ENCODE measurements around the gene BLOC1S5.

The BLOC1S5 gene, protein sequence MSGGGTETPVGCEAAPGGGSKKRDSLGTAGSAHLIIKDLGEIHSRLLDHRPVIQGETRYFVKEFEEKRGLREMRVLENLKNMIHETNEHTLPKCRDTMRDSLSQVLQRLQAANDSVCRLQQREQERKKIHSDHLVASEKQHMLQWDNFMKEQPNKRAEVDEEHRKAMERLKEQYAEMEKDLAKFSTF

DNA sequence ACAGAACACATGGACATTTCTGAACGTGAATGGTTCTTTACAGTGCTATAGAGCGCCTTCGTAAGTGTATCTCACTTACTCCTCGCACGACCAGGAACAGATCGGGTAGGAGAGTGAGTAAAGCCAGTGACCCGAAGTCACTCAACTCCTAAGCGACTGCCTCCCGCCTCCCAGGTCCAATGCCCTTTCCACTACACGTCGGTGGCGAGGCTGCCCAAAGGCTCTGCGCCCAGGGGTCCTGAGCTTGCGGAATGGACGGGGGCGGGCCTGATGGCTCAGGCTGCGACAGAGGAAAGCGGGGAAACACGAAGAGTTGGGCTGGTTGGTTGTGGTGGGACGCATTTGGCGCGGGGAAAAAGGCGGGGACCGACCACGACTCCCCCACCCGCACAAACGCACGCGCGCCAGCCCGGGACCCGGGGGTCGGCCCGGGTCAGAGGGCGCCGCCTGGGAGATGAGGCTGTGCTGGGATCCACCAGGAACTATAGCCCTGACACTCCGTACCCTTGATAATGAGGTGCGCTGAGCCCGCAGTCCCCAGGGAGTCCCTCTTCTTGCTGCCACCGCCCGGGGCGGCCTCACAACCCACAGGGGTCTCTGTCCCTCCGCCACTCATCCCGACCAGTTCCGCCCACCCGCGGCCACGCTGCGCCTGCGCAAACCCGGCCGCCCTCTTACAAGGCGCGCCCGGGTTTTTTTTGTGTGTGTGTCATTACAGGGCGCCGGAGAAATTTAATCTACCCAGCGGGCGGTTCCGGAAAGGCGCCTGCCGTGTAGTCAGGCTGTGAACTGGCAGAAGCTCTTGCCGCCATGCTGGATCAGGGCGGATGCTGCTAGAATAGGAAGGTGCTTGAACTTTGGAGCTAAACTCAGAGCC is at the start of gene BLOC1S5:
TSS of gene BLOC1S5 (minus strand) at position 629 of the 877 bp plus-strand sequence. CDS start at position 616, 13 bp downstream.
- FAIRE-seq (peak; percentile 83), DNase-seq (ENCODE audit: insufficient read length, low spot score) (peak; percentile 71)
- TF ChIP-seq POLR2A (IDR thresholded peaks at IDR 0.05; ENCODE audit: low read depth, low read length) = peak; percentile 59

DNA sequence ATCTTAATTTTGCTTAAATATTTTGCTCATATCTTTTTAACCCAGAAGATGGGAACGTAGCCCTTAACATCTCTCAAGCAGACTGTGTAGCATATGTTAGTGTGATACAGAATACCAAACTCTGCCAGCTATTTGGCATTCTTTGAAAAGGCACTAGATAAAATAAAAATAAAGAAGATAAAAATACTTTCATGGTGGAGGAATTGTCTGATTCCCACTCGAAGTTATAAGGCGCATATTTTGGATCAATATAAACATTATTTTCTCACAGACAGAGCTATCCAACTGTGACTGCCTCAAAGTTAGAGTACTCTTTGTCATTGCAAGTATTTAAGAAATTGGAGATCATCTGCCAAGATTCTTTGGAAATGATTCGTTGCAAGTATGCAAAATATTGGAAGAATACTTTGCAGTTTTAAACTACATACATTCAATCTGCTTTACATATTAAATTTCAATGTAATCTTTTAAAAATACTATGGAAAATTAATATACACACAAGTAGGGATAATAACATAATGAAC is 49.0 kb upstream of the BLOC1S5 start:
- DNase-seq (ENCODE audit: insufficient read length, low spot score) (no peak), FAIRE-seq (no peak)
- TF ChIP-seq POLR2A (IDR thresholded peaks at IDR 0.05; ENCODE audit: low read depth, low read length) = no peak

DNA sequence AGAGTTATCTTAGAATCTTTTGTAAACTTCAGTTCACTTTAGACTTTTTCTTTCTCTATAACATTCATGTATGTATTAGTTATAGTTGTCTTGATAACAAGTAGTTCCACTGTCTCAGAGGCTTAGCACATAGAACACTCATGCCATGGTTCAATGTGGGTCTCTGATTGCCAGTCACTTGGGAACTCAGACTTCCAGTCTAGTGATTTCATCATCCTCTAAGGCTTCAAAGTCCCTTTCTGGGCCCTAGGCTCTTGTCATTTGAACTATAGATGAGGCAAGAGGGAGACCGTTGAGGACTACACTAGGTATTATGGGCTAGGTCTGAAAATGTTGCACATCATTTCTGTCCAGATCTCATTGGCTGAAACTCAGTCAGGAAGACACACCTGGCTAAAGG is 46.5 kb upstream of the BLOC1S5 start:
- FAIRE-seq = no peak
- TF ChIP-seq POLR2A (IDR thresholded peaks at IDR 0.05; ENCODE audit: low read depth, low read length) = no peak
- DNase-seq (ENCODE audit: insufficient read length, low spot score) = no peak

DNA sequence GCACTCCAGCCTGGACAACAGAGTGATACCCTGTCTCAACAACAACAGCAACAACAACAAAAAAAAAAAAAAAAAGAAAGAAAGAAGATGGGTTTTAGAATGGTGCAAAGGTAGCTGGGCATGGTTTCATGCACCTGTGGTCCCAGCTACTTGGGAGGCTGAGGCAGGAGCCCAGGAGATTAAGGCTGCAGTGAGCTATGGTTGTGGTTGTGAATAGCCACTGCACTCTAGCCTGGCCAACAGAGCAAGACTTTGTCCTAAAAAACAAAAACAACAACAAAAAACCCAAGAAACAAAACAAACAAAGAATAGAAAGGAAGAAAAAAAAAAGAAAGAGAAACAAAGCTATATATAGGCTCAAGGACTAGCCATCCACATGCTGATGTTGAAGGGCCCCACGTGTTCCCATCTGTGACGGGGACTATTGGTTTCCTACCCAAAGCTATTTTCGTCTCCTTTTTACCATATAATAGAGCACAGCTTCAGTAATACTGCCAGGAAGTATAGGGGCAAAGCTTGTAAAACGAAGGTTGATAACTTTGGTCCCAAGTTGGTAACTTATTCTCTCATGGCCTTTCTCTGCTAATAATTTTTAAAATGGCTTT is 46.0 kb upstream of the BLOC1S5 start:
- TF ChIP-seq POLR2A (IDR thresholded peaks at IDR 0.05; ENCODE audit: low read depth, low read length) = no peak
- no peak for FAIRE-seq
- no peak for DNase-seq (ENCODE audit: insufficient read length, low spot score)

DNA sequence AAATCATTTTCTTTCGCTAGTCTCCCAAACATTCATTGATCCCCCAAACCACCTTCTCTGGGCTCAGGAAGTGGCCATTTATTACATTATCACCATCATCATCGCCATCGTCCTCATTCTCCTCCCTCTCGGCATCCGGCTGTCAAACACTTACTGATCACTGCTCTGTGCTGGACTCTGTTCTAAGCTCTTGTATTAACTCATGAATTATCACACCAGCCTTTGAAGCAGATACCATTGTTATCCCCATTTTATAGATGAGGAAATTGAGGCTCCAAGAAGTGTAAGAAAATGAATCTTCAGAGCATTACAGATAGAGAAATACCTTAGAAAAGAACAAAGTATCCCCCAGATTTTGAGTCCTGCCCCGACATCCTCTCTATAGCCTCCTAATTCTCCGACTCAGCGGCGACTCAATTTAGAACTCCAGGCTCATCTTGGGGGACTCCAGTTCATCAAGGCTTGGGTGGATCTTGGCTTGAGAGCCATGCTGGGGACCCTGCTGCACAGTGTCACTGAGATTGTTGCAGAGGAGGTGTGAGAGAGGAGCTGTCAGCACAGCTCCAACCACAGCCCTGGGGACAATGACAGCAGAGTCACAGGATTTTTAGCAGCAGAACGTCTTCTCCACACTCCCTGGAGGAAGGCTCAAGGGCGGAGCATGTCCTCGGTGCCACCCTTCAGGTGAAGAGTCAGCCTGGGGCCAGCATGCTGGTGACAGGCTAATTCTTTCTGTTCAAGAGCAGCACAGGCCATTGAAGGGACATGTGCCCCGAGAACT is 44.8 kb upstream of the BLOC1S5 start:
- no peak for TF ChIP-seq POLR2A (IDR thresholded peaks at IDR 0.05; ENCODE audit: low read depth, low read length)
- FAIRE-seq = no peak

DNA sequence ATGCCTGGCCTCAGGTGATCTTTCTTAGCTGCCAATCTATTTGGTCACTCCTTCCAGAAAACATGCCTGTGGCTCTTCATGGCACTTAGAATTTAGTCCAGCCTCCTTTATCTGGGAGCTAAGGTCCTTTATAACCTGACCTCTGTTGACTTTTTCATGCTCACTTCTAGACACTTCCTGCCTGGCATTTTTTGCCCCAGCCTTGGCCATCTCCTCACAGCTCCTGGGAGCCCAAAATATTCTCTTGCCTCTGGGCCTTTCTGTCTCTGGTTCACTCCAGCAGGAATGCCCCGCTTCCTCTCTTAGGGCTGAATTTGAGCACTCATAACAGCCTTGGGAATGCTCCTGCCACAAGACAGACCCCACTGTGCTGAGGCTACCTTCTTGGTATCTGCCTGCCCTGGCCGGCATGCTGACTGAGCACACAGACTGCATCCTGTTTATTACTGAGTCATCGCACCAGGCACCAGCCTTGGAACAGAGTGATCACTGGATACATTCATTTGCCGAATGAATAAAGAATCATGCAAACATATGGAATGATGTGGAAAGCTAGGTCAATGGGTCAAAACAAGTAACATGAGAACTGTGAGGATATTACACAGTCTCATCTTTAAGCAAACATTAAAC is 44.0 kb upstream of the BLOC1S5 start:
- no peak for TF ChIP-seq POLR2A (IDR thresholded peaks at IDR 0.05; ENCODE audit: low read depth, low read length)
- DNase-seq (ENCODE audit: insufficient read length, low spot score) (peak; percentile 72), FAIRE-seq (peak; percentile 96)

More for the DNA sequence above, 44.8 kb upstream of the BLOC1S5 start:
- DNase-seq (ENCODE audit: insufficient read length, low spot score) = no peak

DNA sequence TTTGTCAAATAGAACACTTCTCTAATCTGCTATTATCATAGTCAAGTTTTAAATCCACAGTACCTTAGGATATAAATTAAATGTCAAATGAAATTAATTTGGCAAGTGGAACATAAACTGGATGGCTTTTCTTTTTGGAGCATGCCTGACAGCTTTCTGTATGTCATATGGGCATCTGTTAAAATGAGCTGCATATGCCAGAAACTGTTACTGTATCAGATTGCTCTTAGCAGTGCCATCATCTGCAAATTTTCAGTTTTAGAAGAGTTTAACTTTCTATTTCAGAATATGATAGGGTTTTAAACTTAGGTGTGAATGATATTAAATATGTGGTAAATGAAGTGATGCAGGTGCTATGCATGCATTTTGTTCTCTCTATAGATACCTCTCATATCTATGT is 41.6 kb upstream of the BLOC1S5 start:
- DNase-seq (ENCODE audit: insufficient read length, low spot score) = no peak
- no peak for TF ChIP-seq POLR2A (IDR thresholded peaks at IDR 0.05; ENCODE audit: low read depth, low read length)
- no peak for FAIRE-seq

DNA sequence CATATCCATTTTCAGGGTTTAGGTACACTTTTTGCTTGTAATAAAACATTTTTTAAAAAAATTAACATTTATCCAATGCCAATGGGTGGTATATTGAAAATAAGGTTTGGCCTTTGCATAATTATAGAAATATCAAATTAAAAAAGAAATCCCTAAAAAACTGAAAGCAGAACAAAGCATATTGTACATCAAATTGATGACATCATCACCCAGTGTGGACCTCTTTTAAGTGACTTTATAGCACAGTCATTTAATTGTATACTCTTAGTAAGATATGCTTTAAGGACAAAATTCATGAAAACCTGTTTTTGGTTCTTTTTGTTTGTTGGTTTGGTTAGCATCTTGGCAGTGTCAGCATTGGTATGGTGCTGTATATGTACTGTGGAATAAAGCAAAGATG is 39.5 kb upstream of the BLOC1S5 start:
- FAIRE-seq = no peak
- no peak for TF ChIP-seq POLR2A (IDR thresholded peaks at IDR 0.05; ENCODE audit: low read depth, low read length)
- no peak for DNase-seq (ENCODE audit: insufficient read length, low spot score)

DNA sequence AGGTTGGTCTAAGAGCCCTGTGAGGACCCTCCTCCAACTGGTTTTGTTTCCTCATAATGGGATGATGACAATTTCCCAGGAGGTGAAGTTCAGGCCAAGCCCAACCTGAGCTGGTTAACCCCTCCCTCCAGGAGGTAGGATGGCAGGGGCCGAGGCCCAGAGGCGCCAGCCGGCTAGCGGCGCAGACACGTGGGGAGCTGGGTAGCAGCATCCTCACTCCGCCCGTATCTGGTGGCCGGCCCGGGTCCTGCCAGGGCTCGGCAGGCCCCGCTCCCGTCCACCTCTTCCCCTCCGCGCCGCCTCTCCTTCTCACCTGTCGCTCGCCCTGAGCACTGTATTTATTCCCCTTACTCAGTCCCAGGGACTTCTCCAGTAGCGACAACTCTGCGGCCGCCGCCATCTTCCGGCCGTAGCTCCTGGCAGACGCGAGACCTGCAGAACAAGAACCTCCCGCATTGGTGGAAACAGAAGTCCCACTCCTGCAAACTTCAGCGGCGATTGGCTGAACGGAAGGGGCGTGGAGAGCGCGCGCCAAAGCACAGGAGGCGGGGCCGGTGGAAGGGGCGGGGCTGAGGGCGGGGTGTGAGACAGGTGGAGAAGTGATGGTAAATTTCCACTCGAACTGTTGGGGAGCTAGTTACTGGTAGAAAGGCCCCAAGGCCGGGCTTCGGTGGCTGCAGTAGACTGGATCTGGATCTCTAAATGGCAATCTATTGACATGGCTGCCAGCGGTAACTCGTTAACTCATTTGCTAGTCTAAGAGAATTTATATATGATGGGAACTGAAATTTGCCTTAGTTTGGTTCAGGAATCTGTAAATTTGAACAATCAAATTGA is 38.2 kb upstream of the BLOC1S5 start, which contains the start of gene EEF1E1:
TSS of gene EEF1E1 (minus strand) at position 427 of the 837 bp plus-strand sequence. CDS start at position 400, 27 bp downstream.
- peak; percentile 91 for FAIRE-seq
- peak; percentile 92 for DNase-seq (ENCODE audit: insufficient read length, low spot score)
- TF ChIP-seq POLR2A (IDR thresholded peaks at IDR 0.05; ENCODE audit: low read depth, low read length) = peak; percentile 77

DNA sequence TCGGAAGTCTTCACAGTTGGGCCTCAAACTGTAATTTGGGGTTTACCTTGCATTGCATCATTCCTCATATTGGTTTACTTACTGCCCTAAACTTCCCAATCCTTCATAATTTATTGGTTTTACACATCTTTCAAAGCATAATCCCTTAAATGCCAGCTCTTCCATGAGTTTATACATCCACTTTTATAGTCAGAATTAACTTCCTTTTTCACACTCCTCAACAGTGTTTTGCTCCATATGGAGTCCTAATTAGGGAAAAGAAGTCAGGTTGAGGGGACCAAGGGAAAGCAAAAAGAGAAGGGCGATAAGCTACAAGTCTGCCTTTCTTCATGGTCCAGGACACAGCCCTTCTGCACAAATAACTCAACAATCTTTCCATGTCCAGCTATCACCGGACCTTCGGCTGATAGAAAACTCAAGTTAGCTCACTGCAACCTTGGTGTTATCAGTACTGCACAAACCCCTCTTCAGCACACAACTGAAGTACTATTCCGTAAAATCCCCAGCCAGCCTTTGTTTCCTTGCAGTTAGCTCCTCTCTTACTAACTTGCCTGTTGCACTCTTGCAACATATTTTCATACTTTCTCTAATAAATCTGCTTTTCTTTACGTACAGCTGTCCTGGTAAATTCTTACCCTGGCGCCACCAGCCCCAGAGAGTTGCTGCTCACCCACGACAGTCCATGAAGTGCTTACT is 36.1 kb upstream of the BLOC1S5 start:
- no peak for DNase-seq (ENCODE audit: insufficient read length, low spot score)
- no peak for FAIRE-seq
- TF ChIP-seq POLR2A (IDR thresholded peaks at IDR 0.05; ENCODE audit: low read depth, low read length) = no peak

DNA sequence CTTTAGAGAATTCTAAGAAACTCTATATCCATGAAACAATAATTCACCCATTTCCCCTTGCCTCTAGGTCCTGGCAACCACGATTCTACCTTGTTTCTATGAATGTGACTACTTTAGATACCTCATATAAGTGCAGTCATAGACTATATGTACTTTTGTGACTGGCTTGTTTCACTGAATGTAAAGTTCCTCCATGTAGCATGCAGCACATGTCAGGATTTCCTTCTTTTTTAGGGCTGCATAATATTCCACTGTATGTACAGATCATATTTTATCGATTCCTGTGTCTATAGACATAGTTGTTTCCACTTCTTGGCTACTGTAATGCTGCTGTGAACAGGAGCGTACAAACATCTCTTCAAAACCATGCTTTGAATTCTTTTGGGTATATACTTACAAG is 26.5 kb upstream of the BLOC1S5 start:
- FAIRE-seq (no peak), DNase-seq (ENCODE audit: insufficient read length, low spot score) (no peak)
- no peak for TF ChIP-seq POLR2A (IDR thresholded peaks at IDR 0.05; ENCODE audit: low read depth, low read length)

DNA sequence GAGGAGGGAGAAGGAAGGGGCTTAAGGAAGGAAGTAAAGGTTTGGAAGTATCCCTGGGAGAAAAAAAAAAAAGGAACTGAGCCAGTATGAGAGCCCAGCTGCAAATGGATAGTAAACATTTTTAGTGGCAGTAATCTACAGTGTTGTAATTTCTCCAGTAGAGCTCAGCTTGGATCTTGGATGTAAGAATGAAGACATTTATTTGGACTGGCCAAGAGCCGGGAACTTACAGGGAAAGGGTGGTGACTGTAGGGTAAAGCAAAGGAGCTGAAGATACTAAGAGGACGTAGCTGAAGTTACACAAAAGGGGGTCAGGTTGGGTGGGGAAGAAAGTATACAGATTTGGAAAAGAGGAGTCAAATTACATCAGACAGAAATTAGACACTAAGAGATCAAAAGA is 24.7 kb upstream of the BLOC1S5 start:
- FAIRE-seq (no peak), DNase-seq (ENCODE audit: insufficient read length, low spot score) (no peak)
- TF ChIP-seq POLR2A (IDR thresholded peaks at IDR 0.05; ENCODE audit: low read depth, low read length) = no peak

Measured in H54 (cell line).